Smooth muscle cell (in vitro differentiated cells): Measurements from ENCODE around the gene UCK2. TPM values are rescaled to one million over a fixed set of nuclear protein-coding genes. Genes with fewer than 3 reads are reported as not detected.

ENCODE experiments used
- DNase-seq: peaks from one replicate; lab custom pipeline; 2025; ENCODE audit not compliant: unreplicated experiment; lab: John Stamatoyannopoulos, UW
- H2AFZ ChIP-seq: fragments of 200-600 bp; sonication (generic); 2 replicates; pipeline ENCODE4 v1.6.0; 2016; ENCODE audit warnings: antibody characterized with exemption, low read depth, mild to moderate bottlenecking
- H3F3A ChIP-seq: fragments of 200-600 bp; sonication (generic); 2 replicates; pipeline ENCODE4 v1.6.0; 2017; ENCODE audit warnings: antibody characterized with exemption, low read depth
- H3K27ac ChIP-seq: fragments of 200-600 bp; sonication (generic); 2 replicates; pipeline ENCODE4 v1.5.1; 2016; ENCODE audit warnings: low read depth, mild to moderate bottlenecking
- H3K27me3 ChIP-seq: fragments of 200-600 bp; sonication (generic); 2 replicates; pipeline ENCODE4 v1.6.1; 2016; ENCODE audit warnings: low read depth, mild to moderate bottlenecking
- H3K36me3 ChIP-seq: fragments of 200-600 bp; sonication (generic); 2 replicates; pipeline ENCODE4 v1.5.1; 2016; ENCODE audit warnings: low read depth
- H3K4me1 ChIP-seq: fragments of 200-600 bp; sonication (generic); 2 replicates; pipeline ENCODE4 v1.5.1; 2016; ENCODE audit warnings: low read depth
- H3K4me2 ChIP-seq: fragments of 200-600 bp; sonication (generic); 2 replicates; pipeline ENCODE4 v1.6.0; 2016; ENCODE audit warnings: mild to moderate bottlenecking
- H3K4me3 ChIP-seq: fragments of 200-600 bp; sonication (generic); 2 replicates; pipeline ENCODE4 v1.5.1; 2016; ENCODE audit warnings: mild to moderate bottlenecking
- H3K79me2 ChIP-seq: fragments of 200-600 bp; sonication (generic); 2 replicates; pipeline ENCODE4 v1.6.0; 2016; ENCODE audit warnings: low read depth, mild to moderate bottlenecking
- H3K9ac ChIP-seq: fragments of 200-600 bp; sonication (generic); 2 replicates; pipeline ENCODE4 v1.6.0; 2016; ENCODE audit warnings: low read depth
- H3K9me3 ChIP-seq: fragments of 200-600 bp; sonication (generic); replicated peaks from 2 replicates; pipeline ENCODE4 v1.5.1; 2016; ENCODE audit warnings: low read depth
- H4K20me1 ChIP-seq: fragments of 200-600 bp; sonication (generic); 2 replicates; pipeline ENCODE4 v1.6.0; 2016; ENCODE audit warnings: low read depth
- CTCF ChIP-seq: fragments of 200-600 bp; sonication (generic); IDR thresholded peaks from 2 replicates; pipeline ENCODE4 v1.5.1; 2017; ENCODE audit warnings: borderline replicate concordance, mild to moderate bottlenecking, antibody characterized with exemption; ENCODE audit not compliant: insufficient read depth, poor library complexity, severe bottlenecking
- WGBS: methylation state at CpG from one replicate; pipeline ENCODE4 v1.1.7; 2016; ENCODE audit warnings: low lambda C conversion rate; 5-methylcytosine and 5-hydroxymethylcytosine counted together
- polyA plus RNA-seq: library from polyadenylated mRNA; unstranded; fragments of >200 nt; fragmentation: Nextera tagmentation; extraction: Ambion mirVana; gene quantifications from 2 replicates; pipeline ENCODE4 v1.2.1, GENCODE V29; 2016
- total RNA-seq: library from RNA; depleted of rRNA; stranded (reverse); fragments of >200 nt; gene quantifications from 2 replicates; pipeline ENCODE4 v1.2.3, GENCODE V29; 2014

Gene UCK2
- total and polyA plus RNA-seq, 2 experiments from 2014 or later, result 32.6 to 39.5 TPM

DNA sequence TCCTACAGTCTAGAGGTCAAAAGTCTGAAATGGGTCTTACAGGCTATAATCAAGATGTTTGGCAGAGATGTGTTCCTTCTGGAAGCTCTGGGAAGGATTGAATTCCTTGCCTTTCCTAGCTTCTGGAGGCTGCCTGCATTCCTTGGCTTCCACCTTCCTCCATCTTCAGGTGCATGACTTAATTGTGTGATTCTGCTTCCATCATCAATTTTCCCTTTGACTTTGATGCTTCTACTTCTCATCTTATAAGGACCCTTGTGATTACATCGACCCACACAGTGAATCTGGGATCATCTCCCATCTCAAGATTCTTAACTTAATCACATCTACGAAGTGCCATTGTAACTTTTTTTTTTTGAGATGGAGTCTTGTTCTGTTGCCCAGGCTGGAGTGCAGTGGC lies 111.4 kb downstream of the UCK2 start:
- Histone ChIP-seq H3K4me3 (no peak overlapping the region), H3K36me3 (no peaks in the 10 kb centered on the region), H2AFZ (no peak overlapping the region), H4K20me1 (no peaks in the 10 kb centered on the region), H3F3A (no peaks in the 10 kb centered on the region), H3K27me3 (no peaks in the 10 kb centered on the region), H3K9ac (no peak overlapping the region), H3K4me2 (no peak overlapping the region), H3K9me3 (no peaks in the 10 kb centered on the region), H3K27ac (no peak overlapping the region), H3K4me1 (peaks cover 11% of the 10 kb centered on the region), H3K79me2 (no peaks in the 10 kb centered on the region)
- no peak for TF ChIP-seq CTCF
- DNase-seq, result no peak
- WGBS, result 89% methylated on average over 2 of the region's 2 CpGs

- Histone ChIP-seq H3K79me2 (no peaks in the 10 kb centered on the region), H3K4me3 (no peak overlapping the region), H3K27ac (no peak overlapping the region), H3K9me3 (no peaks in the 10 kb centered on the region), H3K9ac (no peak overlapping the region), H3K27me3 (peaks cover 15% of the 10 kb centered on the region), H3K36me3 (no peaks in the 10 kb centered on the region), H4K20me1 (no peaks in the 10 kb centered on the region), H3F3A (no peaks in the 10 kb centered on the region), H3K4me2 (no peak overlapping the region), H2AFZ (no peak overlapping the region), H3K4me1 (peaks cover 11% of the 10 kb centered on the region)
- TF ChIP-seq CTCF, result no peak
- no peak for DNase-seq
- WGBS, result 94% methylated on average over 21 of the region's 21 CpGs
Observed at GRCh38 chr1:165941531-165941930, 114.1 kb downstream of the UCK2 start.

DNA sequence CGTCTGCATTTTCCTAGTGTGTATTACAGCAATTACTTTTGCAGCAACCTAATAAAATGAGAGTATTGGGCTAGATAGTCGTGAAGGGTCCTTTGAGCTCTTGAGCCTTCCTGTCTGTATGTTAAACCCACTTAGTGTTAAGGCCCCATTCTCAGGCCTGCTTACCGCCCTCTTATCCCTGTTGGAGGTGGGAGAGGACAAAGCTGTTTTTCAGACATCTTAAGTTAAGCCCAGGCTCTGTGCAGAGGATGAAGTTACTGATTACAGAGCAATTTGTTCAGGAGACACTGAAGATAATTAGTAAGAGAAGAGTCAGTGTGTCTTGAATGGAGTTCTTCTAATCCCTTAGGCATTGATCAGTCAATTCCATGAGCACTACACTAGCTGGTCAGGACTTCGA lies 114.6 kb downstream of the UCK2 start:
- H3F3A ChIP-seq, result no peaks in the 10 kb centered on the region
- no peaks in the 10 kb centered on the region for H3K9me3 ChIP-seq
- no peaks in the 10 kb centered on the region for H3K36me3 ChIP-seq
- peaks cover 17% of the 10 kb centered on the region for H3K27me3 ChIP-seq
- no peaks in the 10 kb centered on the region for H4K20me1 ChIP-seq
- no peak for DNase-seq
- WGBS, result 55% methylated on average over 4 of the region's 4 CpGs
- H3K9ac ChIP-seq, result no peak overlapping the region
- no peak for TF ChIP-seq CTCF
- H3K4me1 ChIP-seq, result peaks cover 11% of the 10 kb centered on the region
- no peak overlapping the region for H3K4me2 ChIP-seq
- no peak overlapping the region for H3K4me3 ChIP-seq
- H3K79me2 ChIP-seq, result no peaks in the 10 kb centered on the region
- no peak overlapping the region for H2AFZ ChIP-seq
- no peak overlapping the region for H3K27ac ChIP-seq

DNA sequence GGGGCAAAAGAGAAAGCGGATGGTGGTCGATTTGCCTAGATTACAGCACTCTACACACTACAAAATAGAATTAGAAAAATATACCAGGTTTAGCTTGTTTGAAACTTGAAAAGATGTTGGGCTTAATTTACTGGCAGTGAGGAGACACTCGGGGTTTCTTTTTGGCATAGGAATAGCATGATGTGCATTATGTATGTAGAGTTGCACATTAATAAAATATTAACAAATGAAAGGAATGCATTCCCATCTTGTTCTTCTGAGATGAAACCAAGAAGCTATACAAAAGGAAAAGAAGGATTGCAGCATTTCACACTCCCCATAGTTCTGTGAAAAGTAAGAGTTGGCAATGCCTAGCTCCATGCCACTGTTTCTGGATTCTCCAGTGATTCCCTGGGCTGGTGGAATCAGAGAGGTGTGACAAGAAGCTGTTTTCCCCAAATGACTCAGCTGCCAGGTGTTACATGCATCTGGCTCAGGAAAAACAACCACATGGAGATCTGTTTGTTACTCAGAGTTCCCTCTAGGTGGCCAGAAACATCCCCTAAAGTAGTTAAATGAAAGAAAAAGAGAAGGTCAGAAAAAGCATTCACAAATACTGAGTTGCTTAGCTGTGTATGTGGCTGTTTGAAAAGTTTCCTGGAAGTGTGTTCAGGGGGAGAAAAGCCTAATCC lies 115.6 kb downstream of the UCK2 start:
- H3K4me3 ChIP-seq, result no peak overlapping the region
- no peak overlapping the region for H3K9ac ChIP-seq
- 82% methylated on average over 3 of the region's 3 CpGs for WGBS
- no peak overlapping the region for H3K4me2 ChIP-seq
- peaks cover 17% of the 10 kb centered on the region for H3K27me3 ChIP-seq
- no peaks in the 10 kb centered on the region for H3K9me3 ChIP-seq
- peak; percentile 6 for TF ChIP-seq CTCF
- no peaks in the 10 kb centered on the region for H3F3A ChIP-seq
- H3K27ac ChIP-seq, result no peak overlapping the region
- no peaks in the 10 kb centered on the region for H4K20me1 ChIP-seq
- H3K4me1 ChIP-seq, result peaks cover 11% of the 10 kb centered on the region
- no peak overlapping the region for H2AFZ ChIP-seq
- no peak for DNase-seq
- H3K79me2 ChIP-seq, result no peaks in the 10 kb centered on the region
- no peaks in the 10 kb centered on the region for H3K36me3 ChIP-seq
